ENCODE results near the gene TRAF5. TPM values are rescaled to one million over a fixed set of nuclear protein-coding genes. Genes with fewer than 3 reads are reported as not detected.

Gene TRAF5
- total RNA-seq, 1 donor, result 27.6 TPM

GRCh38 chr1:211337430-211338223, 11.0 kb downstream of the TRAF5 start:
- no peak overlapping the region for H3K4me3 ChIP-seq (ENCODE audit: low read depth, low read length)
- no peak for TF ChIP-seq CTCF (IDR thresholded peaks at IDR 0.05; ENCODE audit: insufficient read depth, low read depth, low read length)
- no peak for DNase-seq (ENCODE audit: low read depth)

- no peak for DNase-seq (ENCODE audit: low read depth)
- TF ChIP-seq CTCF (IDR thresholded peaks at IDR 0.05; ENCODE audit: insufficient read depth, low read depth, low read length), result no peak
- H3K4me3 ChIP-seq (ENCODE audit: low read depth, low read length), result no peak overlapping the region
Measured at GRCh38 chr1:211338224-211338620, 11.6 kb downstream of the TRAF5 start.

GRCh38 chr1:211339631-211340041, 13.0 kb downstream of the TRAF5 start:
- no peak for DNase-seq (ENCODE audit: low read depth)
- no peak for TF ChIP-seq CTCF (IDR thresholded peaks at IDR 0.05; ENCODE audit: insufficient read depth, low read depth, low read length)

GRCh38 chr1:211340622-211341507, 14.2 kb downstream of the TRAF5 start:
- DNase-seq (ENCODE audit: low read depth), result no peak
- no peak for TF ChIP-seq CTCF (IDR thresholded peaks at IDR 0.05; ENCODE audit: insufficient read depth, low read depth, low read length)
- no peak overlapping the region for H3K4me3 ChIP-seq (ENCODE audit: low read depth, low read length)

More at GRCh38 chr1:211339631-211340041, 13.0 kb downstream of the TRAF5 start:
- H3K4me3 ChIP-seq (ENCODE audit: low read depth, low read length), result no peak overlapping the region

GRCh38 chr1:211341999-211342398, 15.4 kb downstream of the TRAF5 start:
- no peak for DNase-seq (ENCODE audit: low read depth)
- TF ChIP-seq CTCF (IDR thresholded peaks at IDR 0.05; ENCODE audit: insufficient read depth, low read depth, low read length), result no peak
- H3K4me3 ChIP-seq (ENCODE audit: low read depth, low read length), result no peak overlapping the region

- H3K4me3 ChIP-seq (ENCODE audit: low read depth, low read length), result no peak overlapping the region
- no peak for DNase-seq (ENCODE audit: low read depth)
- no peak for TF ChIP-seq CTCF (IDR thresholded peaks at IDR 0.05; ENCODE audit: insufficient read depth, low read depth, low read length)
Measured at GRCh38 chr1:211343607-211344006, 17.0 kb downstream of the TRAF5 start.

Data from fibroblast of villous mesenchyme (primary cell).